ENCODE data around the gene SEMA4G.

The SEMA4G gene

DNA sequence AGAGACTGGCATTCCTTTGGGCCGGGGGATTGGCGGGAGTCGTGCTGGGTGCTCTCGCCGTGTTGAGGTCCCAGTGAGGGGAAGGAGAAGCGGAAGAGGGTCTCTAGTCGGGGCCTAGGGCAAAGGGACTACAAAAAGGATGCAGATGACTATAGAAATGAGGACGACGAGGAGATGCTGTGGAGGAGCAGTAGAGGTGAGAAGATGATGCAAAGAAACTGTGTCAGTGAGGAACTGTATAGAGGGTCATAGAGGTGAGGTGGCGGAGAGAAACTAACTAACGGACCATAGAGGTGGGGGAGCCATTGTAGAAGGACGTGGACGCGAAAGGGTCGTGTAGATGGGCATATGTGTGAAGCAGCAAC, 18.4 kb downstream of the SEMA4G start:
- no peak for DNase-seq

DNA sequence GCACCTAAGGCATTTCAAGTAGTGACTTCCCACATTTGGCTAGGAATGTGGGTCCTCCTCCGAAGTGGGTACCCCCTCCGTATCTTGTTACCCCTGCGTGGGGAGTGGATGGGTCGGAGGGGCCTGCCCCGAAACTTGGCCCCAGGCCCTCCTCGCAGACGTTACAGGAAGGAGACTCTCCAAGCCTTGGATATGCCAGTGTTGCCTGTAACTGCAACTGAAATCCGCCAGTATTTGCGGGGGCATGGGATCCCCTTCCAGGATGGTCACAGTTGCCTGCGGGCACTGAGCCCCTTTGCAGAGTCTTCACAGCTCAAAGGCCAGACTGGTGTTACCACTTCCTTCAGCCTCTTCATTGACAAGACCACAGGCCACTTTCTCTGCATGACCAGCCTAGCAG, 18.9 kb downstream of the SEMA4G start:
- DNase-seq: no peak

DNA sequence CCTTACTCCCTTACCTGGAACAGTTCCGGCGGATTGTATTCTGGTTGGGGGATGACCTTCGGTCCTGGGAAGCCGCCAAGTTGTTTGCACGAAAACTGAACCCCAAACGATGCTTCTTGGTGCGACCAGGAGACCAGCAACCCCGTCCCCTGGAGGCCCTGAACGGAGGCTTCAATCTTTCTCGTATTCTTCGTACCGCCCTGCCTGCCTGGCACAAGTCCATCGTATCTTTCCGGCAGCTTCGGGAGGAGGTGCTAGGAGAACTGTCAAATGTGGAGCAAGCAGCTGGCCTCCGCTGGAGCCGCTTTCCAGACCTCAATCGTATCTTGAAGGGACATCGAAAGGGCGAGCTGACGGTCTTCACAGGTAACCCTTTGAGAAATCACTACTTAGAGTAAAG, 19.8 kb downstream of the SEMA4G start:
- no peak for DNase-seq

DNA sequence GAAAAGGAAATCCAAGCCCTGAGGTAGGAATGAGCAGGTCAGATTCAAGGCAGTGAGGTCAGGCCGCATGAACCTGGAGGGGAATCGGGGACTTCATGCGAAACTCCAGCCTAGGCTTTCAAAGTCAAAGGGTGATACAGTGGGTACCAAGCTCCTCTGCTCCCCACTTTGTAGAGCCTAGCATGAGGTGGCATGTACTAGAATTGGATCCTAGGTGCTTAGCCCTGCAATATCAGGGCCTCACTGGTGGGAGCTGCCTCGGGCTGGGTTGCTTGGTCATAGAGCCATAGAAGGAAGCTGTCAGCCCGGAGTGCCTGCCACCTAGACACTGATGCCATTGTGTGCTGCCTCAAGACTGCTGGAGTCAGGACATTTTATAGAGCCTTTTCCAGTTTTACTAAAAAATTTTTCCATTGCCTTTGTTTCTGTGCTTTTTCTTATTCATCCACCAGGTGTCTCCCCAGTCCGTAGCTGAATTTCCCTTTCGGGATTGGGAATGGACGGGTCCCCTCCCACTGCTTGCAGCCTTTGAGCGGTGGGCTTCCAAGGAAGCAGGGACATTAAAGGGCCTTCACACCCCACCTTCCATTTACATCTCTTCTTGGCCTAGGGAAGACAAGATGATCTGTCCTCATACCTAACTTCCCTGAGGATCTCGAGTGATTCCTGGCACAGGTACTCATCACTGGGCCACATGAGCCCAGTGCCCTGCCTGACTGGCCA, 24.8 kb downstream of the SEMA4G start:
- peak in 27 of 58 donors; percentile 12 to 68 (median 36) for DNase-seq

DNA sequence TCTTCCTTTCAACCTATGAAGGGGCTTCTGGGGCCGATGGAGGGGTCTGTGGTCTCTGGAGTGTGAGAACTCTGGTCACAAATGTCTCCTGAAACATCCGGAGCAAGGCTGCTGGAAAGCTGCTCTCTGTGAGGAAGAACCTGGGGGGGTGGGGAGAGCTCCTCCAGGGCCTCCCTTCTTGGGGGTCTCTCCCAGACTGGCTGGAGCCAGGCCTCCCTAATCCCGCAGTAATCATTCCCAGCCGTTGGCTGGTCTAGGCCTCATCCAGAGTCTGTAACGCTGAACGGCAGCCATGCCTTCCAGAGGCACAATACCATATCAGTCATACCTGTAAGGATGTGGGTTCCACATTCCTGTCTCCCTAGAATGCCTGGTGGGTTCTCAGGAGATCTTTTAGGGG, 25.9 kb downstream of the SEMA4G start:
- DNase-seq: no peak

DNA sequence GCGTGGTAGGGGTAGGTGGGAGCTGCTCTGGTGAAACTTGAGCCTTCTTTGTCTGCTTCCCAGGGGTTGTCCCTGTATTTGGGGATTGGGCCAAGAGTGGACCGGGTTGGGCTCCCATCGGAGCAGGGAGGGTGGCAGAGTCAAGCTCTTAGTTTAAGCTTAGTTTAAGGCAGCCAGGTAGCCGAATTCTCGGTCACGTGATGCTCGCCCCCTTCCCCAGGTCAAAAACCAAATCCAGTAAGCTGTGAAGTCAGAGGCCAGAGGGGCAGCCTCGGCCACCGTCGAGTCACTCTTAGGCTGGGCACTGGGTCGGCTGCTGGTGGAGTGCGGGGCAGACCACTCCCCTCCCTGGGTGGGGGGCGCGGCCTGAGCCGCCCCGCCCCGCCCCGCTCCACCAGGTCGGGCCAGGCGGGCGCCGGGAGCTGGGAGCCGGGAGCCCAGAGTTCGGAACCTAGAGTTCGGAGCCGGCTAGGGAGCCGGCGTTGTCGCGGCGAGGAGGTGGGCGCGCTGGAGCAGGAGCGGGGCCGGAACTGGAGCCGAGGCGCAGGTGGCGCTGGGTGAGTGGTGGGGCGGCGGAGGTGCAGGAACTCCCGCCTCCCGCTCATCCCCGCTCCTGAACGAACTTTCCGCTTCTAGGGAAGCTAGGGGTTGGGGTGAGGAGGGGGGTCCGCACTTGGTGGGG, 27.5 kb downstream of the SEMA4G start:
- DNase-seq: peak in 6 of 58 donors; percentile 16 to 57 (median 43)

DNA sequence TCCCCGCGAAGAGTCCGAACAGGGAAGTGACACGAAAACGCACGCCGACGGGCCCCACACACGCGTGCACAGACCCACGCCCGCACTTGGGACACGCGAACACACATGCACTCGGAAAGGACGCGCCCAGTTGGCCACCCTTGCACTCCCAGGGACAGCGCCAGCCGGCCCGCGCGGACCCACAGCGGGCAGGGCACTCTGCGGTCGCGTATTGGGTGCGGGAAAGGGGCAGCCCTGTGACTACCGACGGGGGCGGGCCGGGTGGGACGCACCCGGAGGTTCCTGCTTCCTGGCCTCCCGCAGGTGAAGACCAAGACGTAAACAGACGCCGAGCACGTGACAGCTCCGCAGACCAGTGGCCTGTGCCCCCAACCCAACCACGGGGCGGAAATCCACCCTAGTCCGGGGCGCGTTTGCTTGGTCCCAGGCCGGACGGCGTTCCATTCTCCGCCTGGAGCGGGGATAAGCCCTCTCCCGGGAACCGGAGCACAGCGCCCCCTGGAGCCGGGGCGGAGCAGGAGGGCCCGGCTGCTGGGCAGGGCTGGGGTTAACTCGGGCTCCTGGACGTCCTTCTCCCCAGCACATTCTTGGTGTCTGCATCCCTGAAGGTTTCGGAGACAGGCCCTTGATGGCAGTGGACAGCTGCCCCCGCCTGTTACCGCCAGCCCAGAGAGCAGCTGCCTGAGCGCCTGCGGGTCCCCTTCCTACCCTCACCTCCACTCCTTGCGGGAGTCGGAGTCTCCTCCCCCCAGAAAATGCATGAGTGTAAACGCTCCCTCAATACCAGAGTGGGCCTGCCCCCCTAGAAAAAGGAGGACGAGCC, 28.3 kb downstream of the SEMA4G start:
- DNase-seq: peak in 49 of 58 donors; percentile 23 to 85 (median 72)

DNA sequence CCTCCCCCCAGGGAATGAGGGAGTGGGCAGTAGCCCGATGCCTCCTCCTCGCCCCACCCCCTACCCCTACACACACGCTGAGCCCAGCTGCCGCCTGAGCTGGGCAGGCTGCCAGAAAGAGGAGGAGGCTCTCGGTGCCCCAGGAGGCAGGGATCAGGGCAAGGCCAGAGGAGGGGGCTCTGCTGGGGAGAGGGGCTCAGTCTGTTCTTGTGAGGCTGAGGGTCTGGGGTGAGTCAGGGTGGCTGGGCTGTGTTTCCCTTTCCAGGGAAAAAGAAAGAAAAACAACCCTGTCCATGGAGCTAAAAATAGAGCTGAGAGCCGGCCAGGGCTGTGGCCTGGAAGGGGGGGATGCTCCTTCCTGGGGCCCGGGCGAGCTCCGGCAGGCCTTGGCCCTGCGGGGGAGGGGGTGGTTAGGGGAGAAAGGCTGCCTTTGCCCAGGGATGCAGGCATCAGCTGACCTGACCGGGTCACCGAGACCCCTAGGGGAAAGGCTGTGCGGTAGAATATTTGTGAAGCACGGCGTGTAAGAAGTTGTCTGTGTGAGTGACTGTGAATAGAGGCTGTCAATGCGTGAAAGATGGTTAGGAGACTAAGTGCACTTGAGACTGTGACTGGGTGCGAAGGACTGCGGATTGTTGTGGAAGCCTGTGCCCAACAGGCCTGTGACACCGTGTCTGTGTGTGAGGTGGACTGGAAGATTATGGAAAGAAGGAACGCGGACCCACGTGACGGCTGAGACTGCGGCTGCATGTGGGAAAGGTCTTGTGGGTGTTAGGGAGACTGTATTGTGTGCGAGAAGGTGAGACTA, 29.1 kb downstream of the SEMA4G start:
- peak; percentile 5 to 96 (median 84) for DNase-seq

DNA sequence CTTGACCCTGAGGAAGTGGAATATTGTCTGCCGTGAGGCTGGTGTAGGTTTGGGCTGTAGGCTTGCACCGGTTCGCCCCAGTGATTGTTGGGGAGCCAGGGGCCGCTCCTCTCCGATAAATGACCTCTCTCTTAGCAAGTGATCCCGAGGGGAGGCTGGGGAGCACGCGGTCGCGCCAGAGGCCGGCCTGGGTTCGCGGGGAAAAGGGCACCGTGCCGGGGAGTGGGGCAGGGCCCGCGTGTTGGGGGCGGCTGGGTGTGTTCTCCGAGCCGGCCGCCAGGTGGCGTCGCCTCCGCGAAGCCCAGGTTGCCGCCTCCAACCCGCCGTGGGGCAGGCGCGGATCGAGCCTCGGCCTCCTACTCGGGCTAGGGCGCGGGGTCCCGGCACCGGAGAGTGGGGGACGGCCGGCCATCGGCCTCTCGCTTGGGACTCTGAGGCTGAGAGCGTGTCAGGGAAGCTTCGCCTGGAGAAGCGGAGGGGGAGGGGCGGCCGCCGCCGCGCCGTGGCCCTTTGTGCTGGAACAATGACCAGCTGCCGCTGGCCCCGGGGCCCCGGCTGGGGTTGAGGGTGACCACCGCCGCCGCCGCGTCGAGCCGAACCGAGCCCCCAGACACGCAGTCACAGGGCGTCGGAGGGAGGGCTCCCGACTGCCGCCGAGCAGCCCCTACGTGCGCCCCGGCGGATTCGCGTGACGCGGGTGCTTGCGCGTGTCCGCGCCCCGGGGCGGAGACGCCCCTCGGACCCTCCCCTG, 29.9 kb downstream of the SEMA4G start:
- peak; percentile 43 to 88 (median 78) for DNase-seq

DNA sequence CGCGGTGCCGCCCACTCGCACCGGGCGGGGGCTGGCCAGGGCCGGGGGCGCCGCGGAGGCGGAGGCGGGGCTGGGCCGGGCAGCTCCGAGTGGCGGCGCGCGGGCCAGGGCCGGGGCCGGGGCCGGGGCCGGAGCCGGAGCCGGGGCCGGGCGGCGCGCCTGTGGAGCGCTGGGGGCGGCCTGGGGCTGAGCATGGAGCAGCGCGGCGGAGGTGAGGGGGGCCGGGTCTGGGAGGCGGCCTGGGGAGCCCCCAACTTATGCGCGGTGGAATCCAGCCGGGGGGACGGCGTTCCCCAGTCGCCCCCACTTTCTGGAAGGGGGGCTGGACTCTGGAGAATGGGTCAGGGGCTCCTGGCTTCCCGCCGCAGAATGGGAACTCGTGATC, 30.4 kb downstream of the SEMA4G start, which contains the start of gene LZTS2:
LZTS2 (plus strand) TSS at position 67 of the 385 bp plus-strand sequence. CDS start 2,731 bp downstream, outside the sequence.
- DNase-seq: peak in 4 of 58 donors; percentile 24 to 68 (median 66)

DNA sequence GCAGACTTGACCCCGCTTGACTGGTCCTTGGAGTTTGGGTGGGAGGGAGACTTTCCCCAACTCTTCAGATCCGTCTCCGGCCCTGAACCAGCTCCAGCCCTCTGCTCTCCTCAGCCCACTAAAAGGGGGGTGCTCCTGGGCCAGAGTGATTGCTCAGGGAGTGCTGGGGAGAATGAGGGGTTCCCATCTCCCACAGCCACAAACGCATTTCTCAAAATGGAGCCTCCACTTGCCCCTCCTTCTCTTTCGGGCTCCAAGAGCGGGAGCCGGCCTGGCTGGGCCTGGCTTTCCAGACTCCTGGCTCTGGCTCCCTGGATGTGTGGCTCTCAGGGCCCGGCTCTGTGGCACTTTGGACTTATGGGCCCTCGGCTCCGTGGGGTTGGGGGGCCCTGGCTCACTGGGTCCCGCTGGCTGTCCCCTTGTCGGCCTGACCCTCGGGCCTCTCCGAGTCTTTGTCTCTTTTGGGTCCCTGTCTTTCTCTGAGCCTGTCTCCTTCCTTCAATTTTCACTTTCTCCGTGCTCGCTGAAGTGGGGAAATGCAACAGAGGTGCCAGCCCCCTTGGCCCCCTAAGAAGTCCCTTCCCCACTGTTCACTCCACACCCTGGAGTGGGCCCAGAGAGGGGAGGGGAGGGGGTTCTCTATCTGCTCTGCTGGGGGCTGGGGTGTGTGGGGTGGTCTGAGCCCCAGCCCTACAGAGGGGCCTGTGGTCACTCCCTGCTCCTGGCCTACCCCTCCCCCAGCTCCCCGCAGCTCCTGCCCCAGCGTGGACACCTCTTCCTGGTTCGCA, 31.0 kb downstream of the SEMA4G start:
- peak in 27 of 58 donors; percentile 21 to 69 (median 51) for DNase-seq

DNA sequence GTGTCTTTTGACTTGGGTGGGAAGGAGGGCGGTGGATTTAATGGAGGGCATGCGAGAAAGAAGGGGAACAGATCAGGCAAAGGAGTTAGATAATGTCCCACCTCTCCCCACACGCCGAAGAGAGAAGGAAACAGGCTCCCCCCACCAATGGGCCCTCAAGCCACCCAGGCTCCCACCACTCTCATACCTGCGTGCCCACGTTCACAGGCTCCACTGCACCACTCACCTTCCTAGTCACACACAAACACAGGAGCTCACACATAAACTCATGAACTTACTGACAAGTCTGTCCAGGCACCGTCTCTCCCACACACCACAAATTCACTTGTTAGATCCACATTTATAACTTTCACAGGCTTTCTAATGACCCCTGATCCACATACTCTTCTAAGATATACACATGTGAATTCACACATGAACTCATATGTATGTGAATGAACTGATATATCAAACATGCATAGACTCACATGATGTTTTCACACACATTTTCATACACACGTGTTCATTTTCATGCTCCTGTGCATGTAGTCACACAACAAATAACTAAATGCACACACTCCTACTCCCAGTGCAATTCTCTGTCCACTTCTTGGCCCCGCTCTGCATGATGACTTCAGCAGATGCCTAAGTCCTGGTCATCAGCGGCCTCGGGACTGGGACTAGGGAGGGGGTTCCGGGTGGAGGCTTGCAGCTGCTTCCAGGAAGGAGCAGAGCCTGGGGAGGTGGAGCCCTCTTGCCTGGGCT, 31.8 kb downstream of the SEMA4G start:
- peak in 47 of 58 donors; percentile 12 to 85 (median 45) for DNase-seq

DNA sequence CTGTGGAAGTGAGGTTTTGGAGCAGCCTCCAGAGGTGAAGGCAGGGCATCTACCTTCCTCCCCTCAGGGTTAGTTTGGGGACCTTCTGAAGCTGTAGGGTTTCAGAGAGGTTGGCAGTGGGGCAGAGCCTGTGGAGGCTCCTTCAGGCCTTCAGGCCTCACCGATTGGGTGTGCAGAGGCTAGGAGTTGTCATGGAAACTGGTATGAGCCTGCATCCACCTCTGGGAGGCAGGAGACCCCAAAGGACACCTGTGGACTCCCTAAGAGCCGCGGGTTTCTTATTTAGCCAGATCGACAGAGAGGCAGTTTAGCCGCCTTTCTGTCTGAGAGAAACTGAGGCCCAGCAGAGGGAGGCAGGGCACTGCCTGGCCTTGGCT, 32.3 kb downstream of the SEMA4G start:
- DNase-seq: no peak

DNA sequence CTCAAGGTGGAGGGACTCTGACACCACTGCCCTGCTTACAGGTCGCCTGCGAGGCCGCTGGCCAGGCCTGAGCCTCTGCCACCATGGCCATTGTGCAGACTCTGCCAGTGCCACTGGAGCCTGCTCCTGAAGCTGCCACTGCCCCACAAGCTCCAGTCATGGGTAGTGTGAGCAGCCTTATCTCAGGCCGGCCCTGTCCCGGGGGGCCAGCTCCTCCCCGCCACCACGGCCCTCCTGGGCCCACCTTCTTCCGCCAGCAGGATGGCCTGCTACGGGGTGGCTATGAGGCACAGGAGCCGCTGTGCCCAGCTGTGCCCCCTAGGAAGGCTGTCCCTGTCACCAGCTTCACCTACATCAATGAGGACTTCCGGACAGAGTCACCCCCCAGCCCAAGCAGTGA, 33.2 kb downstream of the SEMA4G start:
- no peak for DNase-seq

DNA sequence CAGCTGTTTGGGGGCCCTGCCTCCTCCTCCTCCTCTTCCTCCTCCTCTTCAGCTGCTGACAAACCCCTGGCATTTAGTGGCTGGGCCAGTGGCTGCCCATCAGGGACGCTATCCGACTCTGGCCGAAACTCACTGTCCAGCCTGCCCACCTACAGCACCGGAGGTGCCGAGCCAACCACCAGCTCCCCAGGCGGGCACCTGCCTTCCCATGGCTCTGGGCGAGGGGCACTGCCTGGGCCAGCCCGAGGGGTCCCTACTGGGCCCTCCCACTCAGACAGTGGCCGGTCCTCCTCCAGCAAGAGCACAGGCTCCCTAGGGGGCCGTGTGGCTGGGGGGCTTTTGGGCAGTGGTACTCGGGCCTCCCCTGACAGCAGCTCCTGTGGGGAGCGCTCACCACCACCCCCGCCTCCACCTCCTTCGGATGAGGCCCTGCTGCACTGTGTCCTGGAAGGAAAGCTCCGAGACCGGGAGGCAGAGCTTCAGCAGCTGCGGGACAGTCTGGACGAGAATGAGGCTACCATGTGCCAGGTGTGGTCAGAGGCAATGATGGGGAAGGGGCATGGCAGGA, 34.4 kb downstream of the SEMA4G start:
- DNase-seq: no peak

DNA sequence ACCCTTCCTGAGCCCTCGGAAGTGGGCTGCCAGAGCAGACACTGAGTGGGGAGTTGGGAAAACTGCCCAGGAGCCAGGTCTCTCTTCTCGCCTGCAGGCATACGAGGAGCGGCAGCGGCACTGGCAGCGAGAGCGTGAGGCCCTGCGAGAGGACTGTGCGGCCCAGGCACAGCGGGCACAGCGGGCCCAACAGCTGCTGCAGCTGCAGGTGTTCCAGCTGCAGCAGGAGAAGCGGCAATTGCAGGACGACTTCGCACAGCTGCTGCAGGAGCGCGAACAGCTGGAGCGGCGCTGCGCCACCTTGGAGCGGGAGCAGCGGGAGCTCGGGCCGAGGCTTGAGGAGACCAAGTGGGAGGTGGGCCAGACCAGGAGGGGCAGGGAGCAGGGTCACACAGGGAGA, 36.1 kb downstream of the SEMA4G start:
- no peak for DNase-seq

DNA sequence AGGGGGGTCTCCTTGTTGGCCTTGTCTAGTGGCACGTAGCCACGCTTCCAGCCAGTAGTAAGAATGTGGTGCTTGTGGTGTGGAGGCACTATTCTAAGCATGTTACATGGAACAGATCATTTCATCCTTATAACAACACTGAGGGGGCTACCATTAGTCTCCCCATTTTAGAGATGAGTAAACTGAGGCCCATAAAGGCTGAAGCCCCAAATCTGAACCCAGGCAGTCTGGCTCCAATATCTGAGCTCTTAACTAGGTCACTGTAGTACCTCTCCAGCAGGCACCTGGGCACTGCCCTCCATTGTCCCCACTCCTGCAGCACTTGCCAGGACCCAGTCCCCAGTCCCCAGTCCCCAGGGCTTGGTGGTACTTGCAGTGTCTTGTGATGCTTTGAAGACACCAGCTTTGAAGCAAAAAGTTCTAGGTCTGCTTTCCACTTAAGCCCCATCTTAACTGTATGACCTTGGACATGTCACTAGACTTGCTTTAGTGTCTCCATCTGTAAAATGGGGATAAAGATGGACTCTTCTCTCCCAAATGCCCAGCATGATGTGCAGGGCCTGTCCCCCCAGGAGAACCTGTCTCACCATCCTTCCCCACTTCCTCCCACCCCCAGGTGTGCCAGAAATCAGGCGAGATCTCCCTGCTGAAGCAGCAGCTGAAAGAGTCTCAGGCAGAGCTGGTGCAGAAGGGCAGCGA, 36.7 kb downstream of the SEMA4G start:
- DNase-seq: no peak

Data from anterior cingulate cortex (tissue), 58 donors.